HepG2 (cell line): Measurements from ENCODE around the gene RAB5B. TPM values are rescaled to one million over a fixed set of nuclear protein-coding genes. Genes with fewer than 3 reads are reported as not detected.
A peak's percentile ranks its signal among the peaks of the same experiment; 100 is the strongest.

Source experiments
- CAMTA2 ChIP-seq: sonication (generic); formaldehyde crosslinking; IDR thresholded peaks from 2 replicates; pipeline ENCODE4 v1.4.0; 2020; ENCODE audit warnings: mild to moderate bottlenecking, missing genetic modification reagents, borderline replicate concordance
- ERF ChIP-seq: IDR thresholded peaks from 2 replicates; pipeline ENCODE4 v1.6.1; 2018; ENCODE audit warnings: missing biosample characterization, missing genetic modification reagents
- FOSL2 ChIP-seq: sonication (generic); formaldehyde crosslinking; IDR thresholded peaks from 2 replicates; pipeline ENCODE4 v1.4.0; 2020; ENCODE audit warnings: missing genetic modification reagents
- NFRKB ChIP-seq: fragments of 450-650 bp; IDR thresholded peaks from 2 replicates; pipeline ENCODE4 v1.6.1; 2017
- RBFOX2 ChIP-seq: fragments of 200-400 bp; formaldehyde crosslinking; IDR thresholded peaks from 2 replicates; pipeline ENCODE4 v1.6.1; 2017; ENCODE audit warnings: low read depth, mild to moderate bottlenecking, low read length
- SCMH1 ChIP-seq: sonication (generic); formaldehyde crosslinking; IDR thresholded peaks from 2 replicates; pipeline ENCODE4 v1.9.0; 2021; ENCODE audit warnings: missing genetic modification reagents, mild to moderate bottlenecking, borderline replicate concordance
- SIX1 ChIP-seq: sonication (generic); formaldehyde crosslinking; IDR thresholded peaks from 2 replicates; pipeline ENCODE4 v1.4.0; 2020; ENCODE audit warnings: missing genetic modification reagents, borderline replicate concordance
- ZNF883 ChIP-seq: sonication (generic); formaldehyde crosslinking; IDR thresholded peaks from 2 replicates; pipeline ENCODE4 v1.5.1; 2020; ENCODE audit warnings: mild to moderate bottlenecking, missing genetic modification reagents; ENCODE audit errors: not compliant biosample characterization
- polyA plus RNA-seq, 8 experiments: library from polyadenylated mRNA; depleted of rRNA in 3 of 8; stranded (reverse) in 7 of 8; unstranded in 1 of 8; fragments of >200 nt; fragmentation: Illumina TruSeq in 4 of 8; extraction: Trizol in 4 of 8; gene quantifications; 2 replicates each; pipeline versions ENCODE4 v1.2.1 to v1.2.3, GENCODE V29; 2011 to 2016; ENCODE audit warnings: low read depth in 4 of 8, missing spikeins in 1 of 8, mixed read lengths in 1 of 8; ENCODE audit not compliant: insufficient read depth in 1 of 8
- total RNA-seq, 5 experiments: library from RNA; depleted of rRNA; stranded (reverse); fragments of >200 nt; fragmentation: Illumina TruSeq; extraction: Trizol; gene quantifications; 2 replicates each; pipeline ENCODE4 v1.2.3, GENCODE V29; 2016; ENCODE audit warnings: low read depth in 1 of 5
- TF ChIP-seq, protein P1 (sequence below): sonication (generic); formaldehyde crosslinking; IDR thresholded peaks from 2 replicates; pipeline ENCODE4 v1.4.0; 2020; ENCODE audit warnings: missing genetic modification reagents, low read depth, mild to moderate bottlenecking, borderline replicate concordance
- TF ChIP-seq, protein P2 (sequence below), 2 experiments: fragments of 450-650 bp in 1 of 2; sonication (generic) in 1 of 2; formaldehyde crosslinking; IDR thresholded peaks; 2 replicates each; pipeline versions ENCODE4 v1.5.0 to v1.8.0; 2020 to 2022; ENCODE audit warnings: mild to moderate bottlenecking in 1 of 2, missing genetic modification reagents in 1 of 2
- TF ChIP-seq, protein P3 (sequence below): IDR thresholded peaks from 2 replicates; pipeline ENCODE4 v1.6.1; 2018; ENCODE audit warnings: missing genetic modification reagents, mild to moderate bottlenecking, missing compliant biosample characterization
- TF ChIP-seq, protein P4 (sequence below), 2 experiments: IDR thresholded peaks; 2 replicates each; pipeline ENCODE4 v1.6.1; 2011 to 2012; ENCODE audit warnings: low read length in 2 of 2, borderline replicate concordance in 1 of 2, low read depth in 1 of 2, mild to moderate bottlenecking in 1 of 2, moderate library complexity in 1 of 2
- TF ChIP-seq, protein P5 (sequence below): IDR thresholded peaks from 2 replicates; pipeline ENCODE4 v1.6.1; 2016; ENCODE audit warnings: missing genetic modification reagents, missing compliant biosample characterization
- TF ChIP-seq, protein P6 (sequence below): IDR thresholded peaks from 2 replicates; pipeline ENCODE4 v1.6.1; 2016; ENCODE audit warnings: missing biosample characterization, missing genetic modification reagents, low read depth
- TF ChIP-seq, protein P7 (sequence below): sonication (generic); formaldehyde crosslinking; IDR thresholded peaks from 2 replicates; pipeline ENCODE4 v1.8.1; 2023; ENCODE audit warnings: missing genetic modification reagents, inconsistent platforms, borderline replicate concordance
- TF ChIP-seq, protein P8 (sequence below): sonication (generic); formaldehyde crosslinking; IDR thresholded peaks from 2 replicates; pipeline ENCODE4 v1.5.0; 2020; ENCODE audit warnings: mild to moderate bottlenecking, missing genetic modification reagents

The RAB5B gene
- total and polyA plus RNA-seq, 2 of the 13 experiments (the other 11 are each of a cell fraction or from before 2014, with no cell fraction given) = 26.0 to 68.3 TPM

DNA sequence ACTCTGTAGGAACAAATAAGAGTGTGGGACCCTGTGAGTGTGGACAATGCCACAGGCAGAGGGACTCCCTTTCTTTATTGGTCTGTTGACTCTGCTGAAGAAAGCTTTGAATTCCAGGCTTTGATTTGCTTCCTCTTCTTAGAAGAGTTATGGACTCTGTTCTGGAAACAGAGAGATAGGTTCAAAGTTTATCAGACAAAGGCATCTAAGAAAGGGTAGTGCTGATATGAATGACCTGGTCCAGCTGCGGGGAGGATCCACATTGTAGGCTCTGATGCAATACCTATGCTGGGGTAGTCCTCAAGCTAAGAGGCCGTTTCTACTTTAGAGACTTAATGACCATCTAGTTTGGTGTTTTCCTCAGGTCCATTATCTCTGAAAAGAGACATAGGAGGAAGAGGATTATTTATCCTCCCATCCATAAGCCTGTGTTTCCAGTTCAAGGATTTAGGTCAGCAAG, 36.3 kb downstream of the RAB5B start (continued):
- TF ChIP-seq, protein P1, sequence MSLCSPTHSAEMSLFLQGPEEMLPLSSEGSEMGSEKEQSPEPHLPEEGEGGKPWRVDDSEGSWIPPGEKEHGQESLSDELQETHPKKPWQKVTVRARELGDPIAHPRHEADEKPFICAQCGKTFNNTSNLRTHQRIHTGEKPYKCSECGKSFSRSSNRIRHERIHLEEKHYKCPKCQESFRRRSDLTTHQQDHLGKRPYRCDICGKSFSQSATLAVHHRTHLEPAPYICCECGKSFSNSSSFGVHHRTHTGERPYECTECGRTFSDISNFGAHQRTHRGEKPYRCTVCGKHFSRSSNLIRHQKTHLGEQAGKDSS (CRISPR knock-in tag) = no peak
- TF ChIP-seq FOSL2 (CRISPR knock-in tag) = peak; percentile 49; the same call in 1 of the 2 replicates
- TF ChIP-seq, protein P2, sequence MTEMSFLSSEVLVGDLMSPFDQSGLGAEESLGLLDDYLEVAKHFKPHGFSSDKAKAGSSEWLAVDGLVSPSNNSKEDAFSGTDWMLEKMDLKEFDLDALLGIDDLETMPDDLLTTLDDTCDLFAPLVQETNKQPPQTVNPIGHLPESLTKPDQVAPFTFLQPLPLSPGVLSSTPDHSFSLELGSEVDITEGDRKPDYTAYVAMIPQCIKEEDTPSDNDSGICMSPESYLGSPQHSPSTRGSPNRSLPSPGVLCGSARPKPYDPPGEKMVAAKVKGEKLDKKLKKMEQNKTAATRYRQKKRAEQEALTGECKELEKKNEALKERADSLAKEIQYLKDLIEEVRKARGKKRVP (CRISPR knock-in tag; IDR thresholded peaks at IDR 0.05) = peak in 1 of 2 experiments; percentile 93; a peak in 2 of 4 replicates
- TF ChIP-seq CAMTA2 = no peak
- no peak for TF ChIP-seq SCMH1 (CRISPR knock-in tag)
- TF ChIP-seq, protein P3, sequence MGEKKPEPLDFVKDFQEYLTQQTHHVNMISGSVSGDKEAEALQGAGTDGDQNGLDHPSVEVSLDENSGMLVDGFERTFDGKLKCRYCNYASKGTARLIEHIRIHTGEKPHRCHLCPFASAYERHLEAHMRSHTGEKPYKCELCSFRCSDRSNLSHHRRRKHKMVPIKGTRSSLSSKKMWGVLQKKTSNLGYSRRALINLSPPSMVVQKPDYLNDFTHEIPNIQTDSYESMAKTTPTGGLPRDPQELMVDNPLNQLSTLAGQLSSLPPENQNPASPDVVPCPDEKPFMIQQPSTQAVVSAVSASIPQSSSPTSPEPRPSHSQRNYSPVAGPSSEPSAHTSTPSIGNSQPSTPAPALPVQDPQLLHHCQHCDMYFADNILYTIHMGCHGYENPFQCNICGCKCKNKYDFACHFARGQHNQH (CRISPR knock-in tag) = peak; percentile 62; the same call in 1 of the 2 replicates
- TF ChIP-seq ERF (CRISPR knock-in tag) = peak; percentile 83
- no peak for TF ChIP-seq RBFOX2
- TF ChIP-seq, protein P4, sequence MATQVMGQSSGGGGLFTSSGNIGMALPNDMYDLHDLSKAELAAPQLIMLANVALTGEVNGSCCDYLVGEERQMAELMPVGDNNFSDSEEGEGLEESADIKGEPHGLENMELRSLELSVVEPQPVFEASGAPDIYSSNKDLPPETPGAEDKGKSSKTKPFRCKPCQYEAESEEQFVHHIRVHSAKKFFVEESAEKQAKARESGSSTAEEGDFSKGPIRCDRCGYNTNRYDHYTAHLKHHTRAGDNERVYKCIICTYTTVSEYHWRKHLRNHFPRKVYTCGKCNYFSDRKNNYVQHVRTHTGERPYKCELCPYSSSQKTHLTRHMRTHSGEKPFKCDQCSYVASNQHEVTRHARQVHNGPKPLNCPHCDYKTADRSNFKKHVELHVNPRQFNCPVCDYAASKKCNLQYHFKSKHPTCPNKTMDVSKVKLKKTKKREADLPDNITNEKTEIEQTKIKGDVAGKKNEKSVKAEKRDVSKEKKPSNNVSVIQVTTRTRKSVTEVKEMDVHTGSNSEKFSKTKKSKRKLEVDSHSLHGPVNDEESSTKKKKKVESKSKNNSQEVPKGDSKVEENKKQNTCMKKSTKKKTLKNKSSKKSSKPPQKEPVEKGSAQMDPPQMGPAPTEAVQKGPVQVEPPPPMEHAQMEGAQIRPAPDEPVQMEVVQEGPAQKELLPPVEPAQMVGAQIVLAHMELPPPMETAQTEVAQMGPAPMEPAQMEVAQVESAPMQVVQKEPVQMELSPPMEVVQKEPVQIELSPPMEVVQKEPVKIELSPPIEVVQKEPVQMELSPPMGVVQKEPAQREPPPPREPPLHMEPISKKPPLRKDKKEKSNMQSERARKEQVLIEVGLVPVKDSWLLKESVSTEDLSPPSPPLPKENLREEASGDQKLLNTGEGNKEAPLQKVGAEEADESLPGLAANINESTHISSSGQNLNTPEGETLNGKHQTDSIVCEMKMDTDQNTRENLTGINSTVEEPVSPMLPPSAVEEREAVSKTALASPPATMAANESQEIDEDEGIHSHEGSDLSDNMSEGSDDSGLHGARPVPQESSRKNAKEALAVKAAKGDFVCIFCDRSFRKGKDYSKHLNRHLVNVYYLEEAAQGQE (IDR thresholded peaks at IDR 0.05; ENCODE audit: borderline replicate concordance in 1 of 2, low read depth in 1 of 2, low read length in 2 of 2) = no peak
- TF ChIP-seq NFRKB = no peak
- no peak for TF ChIP-seq ZNF883 (CRISPR knock-in tag)
- no peak; the same call in 1 of the 2 replicates for TF ChIP-seq SIX1 (CRISPR knock-in tag)
- TF ChIP-seq, protein P5, sequence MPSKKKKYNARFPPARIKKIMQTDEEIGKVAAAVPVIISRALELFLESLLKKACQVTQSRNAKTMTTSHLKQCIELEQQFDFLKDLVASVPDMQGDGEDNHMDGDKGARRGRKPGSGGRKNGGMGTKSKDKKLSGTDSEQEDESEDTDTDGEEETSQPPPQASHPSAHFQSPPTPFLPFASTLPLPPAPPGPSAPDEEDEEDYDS = peak; percentile 34; the same call in 1 of the 2 replicates
- TF ChIP-seq, protein P6, sequence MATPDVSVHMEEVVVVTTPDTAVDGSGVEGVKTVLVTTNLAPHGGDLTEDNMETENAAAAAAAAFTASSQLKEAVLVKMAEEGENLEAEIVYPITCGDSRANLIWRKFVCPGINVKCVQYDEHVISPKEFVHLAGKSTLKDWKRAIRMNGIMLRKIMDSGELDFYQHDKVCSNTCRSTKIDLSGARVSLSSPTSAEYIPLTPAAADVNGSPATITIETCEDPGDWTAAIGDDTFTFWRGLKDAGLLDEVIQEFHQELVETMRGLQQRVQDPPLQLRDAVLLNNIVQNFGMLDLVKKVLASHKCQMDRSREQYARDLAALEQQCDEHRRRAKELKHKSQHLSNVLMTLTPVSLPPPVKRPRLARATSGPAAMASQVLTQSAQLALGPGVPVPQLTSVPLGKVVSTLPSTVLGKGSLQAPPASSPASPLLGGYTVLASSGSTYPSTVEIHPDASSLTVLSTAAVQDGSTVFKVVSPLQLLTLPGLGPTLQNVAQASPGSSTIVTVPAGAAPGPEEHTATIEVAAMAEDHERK = no peak
- TF ChIP-seq, protein P7, sequence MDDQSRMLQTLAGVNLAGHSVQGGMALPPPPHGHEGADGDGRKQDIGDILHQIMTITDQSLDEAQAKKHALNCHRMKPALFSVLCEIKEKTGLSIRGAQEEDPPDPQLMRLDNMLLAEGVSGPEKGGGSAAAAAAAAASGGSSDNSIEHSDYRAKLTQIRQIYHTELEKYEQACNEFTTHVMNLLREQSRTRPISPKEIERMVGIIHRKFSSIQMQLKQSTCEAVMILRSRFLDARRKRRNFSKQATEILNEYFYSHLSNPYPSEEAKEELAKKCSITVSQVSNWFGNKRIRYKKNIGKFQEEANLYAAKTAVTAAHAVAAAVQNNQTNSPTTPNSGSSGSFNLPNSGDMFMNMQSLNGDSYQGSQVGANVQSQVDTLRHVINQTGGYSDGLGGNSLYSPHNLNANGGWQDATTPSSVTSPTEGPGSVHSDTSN (CRISPR knock-in tag) = no peak
- TF ChIP-seq, protein P8, sequence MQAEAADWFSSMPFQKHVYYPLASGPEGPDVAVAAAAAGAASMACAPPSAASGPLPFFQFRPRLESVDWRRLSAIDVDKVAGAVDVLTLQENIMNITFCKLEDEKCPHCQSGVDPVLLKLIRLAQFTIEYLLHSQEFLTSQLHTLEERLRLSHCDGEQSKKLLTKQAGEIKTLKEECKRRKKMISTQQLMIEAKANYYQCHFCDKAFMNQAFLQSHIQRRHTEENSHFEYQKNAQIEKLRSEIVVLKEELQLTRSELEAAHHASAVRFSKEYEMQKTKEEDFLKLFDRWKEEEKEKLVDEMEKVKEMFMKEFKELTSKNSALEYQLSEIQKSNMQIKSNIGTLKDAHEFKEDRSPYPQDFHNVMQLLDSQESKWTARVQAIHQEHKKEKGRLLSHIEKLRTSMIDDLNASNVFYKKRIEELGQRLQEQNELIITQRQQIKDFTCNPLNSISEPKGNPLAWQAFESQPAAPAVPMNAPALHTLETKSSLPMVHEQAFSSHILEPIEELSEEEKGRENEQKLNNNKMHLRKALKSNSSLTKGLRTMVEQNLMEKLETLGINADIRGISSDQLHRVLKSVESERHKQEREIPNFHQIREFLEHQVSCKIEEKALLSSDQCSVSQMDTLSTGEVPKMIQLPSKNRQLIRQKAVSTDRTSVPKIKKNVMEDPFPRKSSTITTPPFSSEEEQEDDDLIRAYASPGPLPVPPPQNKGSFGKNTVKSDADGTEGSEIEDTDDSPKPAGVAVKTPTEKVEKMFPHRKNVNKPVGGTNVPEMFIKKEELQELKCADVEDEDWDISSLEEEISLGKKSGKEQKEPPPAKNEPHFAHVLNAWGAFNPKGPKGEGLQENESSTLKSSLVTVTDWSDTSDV (CRISPR knock-in tag) = no peak
